ENCODE data around the gene IGSF1. TPM values are rescaled to one million over a fixed set of nuclear protein-coding genes. Genes with fewer than 3 reads are reported as not detected.
A peak's percentile ranks its signal among the peaks of the same experiment; 100 is the strongest.

IGSF1 gene, protein sequence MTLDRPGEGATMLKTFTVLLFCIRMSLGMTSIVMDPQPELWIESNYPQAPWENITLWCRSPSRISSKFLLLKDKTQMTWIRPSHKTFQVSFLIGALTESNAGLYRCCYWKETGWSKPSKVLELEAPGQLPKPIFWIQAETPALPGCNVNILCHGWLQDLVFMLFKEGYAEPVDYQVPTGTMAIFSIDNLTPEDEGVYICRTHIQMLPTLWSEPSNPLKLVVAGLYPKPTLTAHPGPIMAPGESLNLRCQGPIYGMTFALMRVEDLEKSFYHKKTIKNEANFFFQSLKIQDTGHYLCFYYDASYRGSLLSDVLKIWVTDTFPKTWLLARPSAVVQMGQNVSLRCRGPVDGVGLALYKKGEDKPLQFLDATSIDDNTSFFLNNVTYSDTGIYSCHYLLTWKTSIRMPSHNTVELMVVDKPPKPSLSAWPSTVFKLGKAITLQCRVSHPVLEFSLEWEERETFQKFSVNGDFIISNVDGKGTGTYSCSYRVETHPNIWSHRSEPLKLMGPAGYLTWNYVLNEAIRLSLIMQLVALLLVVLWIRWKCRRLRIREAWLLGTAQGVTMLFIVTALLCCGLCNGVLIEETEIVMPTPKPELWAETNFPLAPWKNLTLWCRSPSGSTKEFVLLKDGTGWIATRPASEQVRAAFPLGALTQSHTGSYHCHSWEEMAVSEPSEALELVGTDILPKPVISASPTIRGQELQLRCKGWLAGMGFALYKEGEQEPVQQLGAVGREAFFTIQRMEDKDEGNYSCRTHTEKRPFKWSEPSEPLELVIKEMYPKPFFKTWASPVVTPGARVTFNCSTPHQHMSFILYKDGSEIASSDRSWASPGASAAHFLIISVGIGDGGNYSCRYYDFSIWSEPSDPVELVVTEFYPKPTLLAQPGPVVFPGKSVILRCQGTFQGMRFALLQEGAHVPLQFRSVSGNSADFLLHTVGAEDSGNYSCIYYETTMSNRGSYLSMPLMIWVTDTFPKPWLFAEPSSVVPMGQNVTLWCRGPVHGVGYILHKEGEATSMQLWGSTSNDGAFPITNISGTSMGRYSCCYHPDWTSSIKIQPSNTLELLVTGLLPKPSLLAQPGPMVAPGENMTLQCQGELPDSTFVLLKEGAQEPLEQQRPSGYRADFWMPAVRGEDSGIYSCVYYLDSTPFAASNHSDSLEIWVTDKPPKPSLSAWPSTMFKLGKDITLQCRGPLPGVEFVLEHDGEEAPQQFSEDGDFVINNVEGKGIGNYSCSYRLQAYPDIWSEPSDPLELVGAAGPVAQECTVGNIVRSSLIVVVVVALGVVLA (N-terminal part only)
- 14.6 TPM for polyA plus RNA-seq (2013, experiment 1 of 2)
- polyA plus RNA-seq (2013, experiment 2 of 2): 14.6 TPM

GRCh38 chrX:131288738-131289511, at the start of gene IGSF1:
Gene IGSF1 (minus strand): TSS chrX:131289306. CDS start chrX:131286674, 2,632 bp downstream.
- Histone ChIP-seq H3K9ac (ENCODE audit: low read depth, low read length) (peak within 1 kb of the TSS; percentile 26; the same call in 1 of the 2 replicates), H3K4me3 (ENCODE audit: low read length) (peak within 1 kb of the TSS; percentile 64), H3K36me3 (ENCODE audit: insufficient read depth, low read length) (peaks cover 3% of the 10 kb centered on the region; the same call in 1 of the 2 replicates), H3K27ac (ENCODE audit: low read depth, low read length) (peak within 1 kb of the TSS; percentile 46; the same call in 1 of the 2 replicates), H3K9me3 (ENCODE audit: insufficient read depth, low read depth, low read length) (no peaks in the 10 kb centered on the region), H3K27me3 (ENCODE audit: insufficient read depth, low read length) (no peaks in the 10 kb centered on the region), H3K4me1 (ENCODE audit: insufficient read depth, low read length) (peaks cover 21% of the 10 kb centered on the region)
- WGBS: under 1% methylated on average over 31 of the region's 32 CpGs

DNA sequence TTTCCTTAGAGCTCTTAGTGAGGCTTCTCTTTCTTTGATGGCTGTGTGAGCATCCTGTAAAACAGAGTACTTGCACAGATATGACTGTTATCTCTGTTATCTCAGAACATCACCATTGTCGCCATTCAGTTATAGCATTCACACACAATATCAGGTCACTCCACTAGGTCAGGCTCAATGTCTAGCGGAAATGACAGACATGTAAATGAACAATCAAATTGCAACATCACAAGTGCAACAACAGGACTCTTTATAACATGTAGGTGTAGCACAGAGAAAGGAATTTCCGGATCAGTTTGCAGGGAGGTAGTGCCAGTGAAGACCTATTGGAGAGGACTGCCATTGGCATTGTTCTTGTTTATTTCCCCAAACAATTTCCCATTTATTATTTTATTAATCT, 43.2 kb upstream of the IGSF1 start:
- Histone ChIP-seq H3K4me3 (ENCODE audit: low read length) (no peak overlapping the region), H3K9ac (ENCODE audit: low read depth, low read length) (no peak overlapping the region), H3K36me3 (ENCODE audit: insufficient read depth, low read length) (no peaks in the 10 kb centered on the region)

GRCh38 chrX:131331152-131331551, 42.0 kb upstream of the IGSF1 start:
- H3K36me3 ChIP-seq (ENCODE audit: insufficient read depth, low read length): no peaks in the 10 kb centered on the region
- no peaks in the 10 kb centered on the region for H3K27me3 ChIP-seq (ENCODE audit: insufficient read depth, low read length)
- no peak overlapping the region for H3K27ac ChIP-seq (ENCODE audit: low read depth, low read length)
- H3K9me3 ChIP-seq (ENCODE audit: insufficient read depth, low read depth, low read length): no peaks in the 10 kb centered on the region
- no peak overlapping the region for H3K4me3 ChIP-seq (ENCODE audit: low read length)
- H3K9ac ChIP-seq (ENCODE audit: low read depth, low read length): no peak overlapping the region
- 85% methylated on average over 6 of the region's 6 CpGs for WGBS
- H3K4me1 ChIP-seq (ENCODE audit: insufficient read depth, low read length): no peaks in the 10 kb centered on the region

More for the DNA sequence above, 43.2 kb upstream of the IGSF1 start:
- H3K4me1 ChIP-seq (ENCODE audit: insufficient read depth, low read length): no peaks in the 10 kb centered on the region
- H3K9me3 ChIP-seq (ENCODE audit: insufficient read depth, low read depth, low read length): no peaks in the 10 kb centered on the region
- WGBS: 86% methylated on average over 3 of the region's 3 CpGs
- H3K27ac ChIP-seq (ENCODE audit: low read depth, low read length): no peak overlapping the region
- no peaks in the 10 kb centered on the region for H3K27me3 ChIP-seq (ENCODE audit: insufficient read depth, low read length)

- Histone ChIP-seq H3K9ac (ENCODE audit: low read depth, low read length) (no peak overlapping the region), H3K36me3 (ENCODE audit: insufficient read depth, low read length) (no peaks in the 10 kb centered on the region), H3K4me1 (ENCODE audit: insufficient read depth, low read length) (no peaks in the 10 kb centered on the region), H3K27me3 (ENCODE audit: insufficient read depth, low read length) (no peaks in the 10 kb centered on the region), H3K27ac (ENCODE audit: low read depth, low read length) (no peak overlapping the region), H3K9me3 (ENCODE audit: insufficient read depth, low read depth, low read length) (no peaks in the 10 kb centered on the region), H3K4me3 (ENCODE audit: low read length) (no peak overlapping the region)
- WGBS: 95% methylated on average over 3 of the region's 3 CpGs
Observed at GRCh38 chrX:131330735-131331134, 41.6 kb upstream of the IGSF1 start.

- Histone ChIP-seq H3K4me1 (ENCODE audit: insufficient read depth, low read length) (no peaks in the 10 kb centered on the region), H3K9me3 (ENCODE audit: insufficient read depth, low read depth, low read length) (no peaks in the 10 kb centered on the region), H3K27ac (ENCODE audit: low read depth, low read length) (no peak overlapping the region), H3K36me3 (ENCODE audit: insufficient read depth, low read length) (no peaks in the 10 kb centered on the region), H3K4me3 (ENCODE audit: low read length) (no peak overlapping the region), H3K27me3 (ENCODE audit: insufficient read depth, low read length) (no peaks in the 10 kb centered on the region), H3K9ac (ENCODE audit: low read depth, low read length) (no peak overlapping the region)
- WGBS: 84% methylated on average over 3 of the region's 3 CpGs
Observed at GRCh38 chrX:131322651-131323050, 33.5 kb upstream of the IGSF1 start.

DNA sequence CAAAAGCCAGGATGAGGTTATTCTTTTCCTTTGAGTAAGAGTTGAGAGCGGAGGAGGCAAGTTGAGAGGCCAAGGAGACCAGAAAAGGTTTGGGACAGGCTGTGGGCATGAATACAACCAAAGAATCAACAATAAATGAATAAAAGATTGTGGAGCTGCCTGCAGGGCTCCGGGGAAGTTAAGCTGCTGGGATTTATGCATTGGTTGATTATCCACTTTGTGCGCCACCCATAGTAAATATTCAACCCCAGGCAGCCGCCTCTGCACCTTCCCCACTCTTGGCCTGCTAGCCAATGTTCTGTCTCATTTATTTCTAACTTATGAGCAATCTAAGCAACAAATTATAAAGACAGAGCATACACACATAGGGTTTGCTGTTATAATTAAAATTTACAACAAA, 28.2 kb upstream of the IGSF1 start:
- no peaks in the 10 kb centered on the region for H3K27me3 ChIP-seq (ENCODE audit: insufficient read depth, low read length)
- H3K36me3 ChIP-seq (ENCODE audit: insufficient read depth, low read length): no peaks in the 10 kb centered on the region
- 100% methylated on average over 4 of the region's 4 CpGs for WGBS
- H3K4me3 ChIP-seq (ENCODE audit: low read length): no peak overlapping the region
- H3K4me1 ChIP-seq (ENCODE audit: insufficient read depth, low read length): peaks cover 4% of the 10 kb centered on the region; the same call in 1 of the 2 replicates
- no peak overlapping the region for H3K9ac ChIP-seq (ENCODE audit: low read depth, low read length)
- no peak overlapping the region for H3K27ac ChIP-seq (ENCODE audit: low read depth, low read length)
- H3K9me3 ChIP-seq (ENCODE audit: insufficient read depth, low read depth, low read length): no peaks in the 10 kb centered on the region

DNA sequence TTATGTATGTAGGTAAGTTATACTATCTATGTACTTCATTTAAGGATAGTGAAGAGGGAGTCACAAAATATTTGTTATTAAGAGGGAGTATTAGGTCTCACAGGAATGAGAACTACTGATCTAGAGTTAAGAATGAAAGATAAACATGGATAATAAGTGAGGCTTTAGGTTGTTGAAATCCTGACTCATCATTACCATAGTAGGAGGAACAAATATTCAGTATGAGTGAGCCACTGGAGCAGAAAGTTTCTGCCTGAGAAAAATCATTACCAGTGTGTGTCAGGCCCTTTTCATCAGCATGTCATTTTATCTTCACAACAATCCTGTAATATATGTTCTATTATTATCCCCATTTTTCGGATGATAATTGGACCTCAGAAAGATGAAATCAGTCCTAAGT, 27.2 kb upstream of the IGSF1 start:
- peaks cover 4% of the 10 kb centered on the region; the same call in 1 of the 2 replicates for H3K4me1 ChIP-seq (ENCODE audit: insufficient read depth, low read length)
- no peak overlapping the region for H3K4me3 ChIP-seq (ENCODE audit: low read length)
- no peaks in the 10 kb centered on the region for H3K9me3 ChIP-seq (ENCODE audit: insufficient read depth, low read depth, low read length)
- no peaks in the 10 kb centered on the region for H3K27me3 ChIP-seq (ENCODE audit: insufficient read depth, low read length)
- 100% methylated on average over 1 of the region's 1 CpG for WGBS
- no peak overlapping the region for H3K9ac ChIP-seq (ENCODE audit: low read depth, low read length)
- H3K27ac ChIP-seq (ENCODE audit: low read depth, low read length): no peak overlapping the region
- no peaks in the 10 kb centered on the region for H3K36me3 ChIP-seq (ENCODE audit: insufficient read depth, low read length)

DNA sequence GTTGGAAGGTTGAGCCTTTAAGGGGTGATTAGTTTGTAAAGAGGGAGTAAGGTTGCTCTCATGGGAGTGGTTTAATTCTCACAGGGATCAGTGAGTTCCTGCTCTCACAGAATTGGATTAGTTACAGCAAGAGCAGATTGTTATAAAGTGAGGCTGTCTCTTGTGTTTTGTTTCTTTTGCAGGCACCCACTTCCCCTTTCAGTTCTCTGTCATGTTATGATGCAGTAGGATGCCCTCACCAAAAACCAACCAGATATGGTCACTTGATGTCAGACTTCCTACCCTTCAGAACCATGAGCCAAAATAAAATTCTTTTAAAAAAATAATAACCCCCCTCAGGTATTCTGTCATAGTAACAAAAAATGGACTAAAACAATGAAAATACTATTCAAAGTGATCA, 19.9 kb upstream of the IGSF1 start:
- no peaks in the 10 kb centered on the region for H3K36me3 ChIP-seq (ENCODE audit: insufficient read depth, low read length)
- H3K27me3 ChIP-seq (ENCODE audit: insufficient read depth, low read length): no peaks in the 10 kb centered on the region
- H3K4me3 ChIP-seq (ENCODE audit: low read length): no peak overlapping the region
- H3K27ac ChIP-seq (ENCODE audit: low read depth, low read length): no peak overlapping the region
- peaks cover 13% of the 10 kb centered on the region for H3K4me1 ChIP-seq (ENCODE audit: insufficient read depth, low read length)
- no peak overlapping the region for H3K9ac ChIP-seq (ENCODE audit: low read depth, low read length)
- H3K9me3 ChIP-seq (ENCODE audit: insufficient read depth, low read depth, low read length): no peaks in the 10 kb centered on the region

DNA sequence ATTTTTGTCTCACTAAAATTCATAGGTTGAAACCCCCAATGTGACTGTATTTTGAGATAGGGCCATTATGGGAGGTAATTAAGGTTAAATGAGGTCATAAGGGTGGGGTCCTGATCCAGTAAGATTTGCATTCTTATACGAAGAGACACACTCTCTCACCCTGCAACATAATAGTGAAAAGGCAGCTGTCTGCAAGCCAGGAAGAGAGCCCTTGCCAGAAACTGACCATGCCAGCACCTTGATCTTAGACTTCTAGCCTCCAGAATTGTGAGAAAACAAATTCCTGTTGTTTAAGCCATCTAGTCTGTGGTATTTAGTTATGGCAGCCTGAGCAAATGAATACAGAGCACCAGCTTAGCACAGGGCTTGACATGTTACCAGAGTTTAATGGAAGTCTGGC, 17.5 kb upstream of the IGSF1 start:
- Histone ChIP-seq H3K9me3 (ENCODE audit: insufficient read depth, low read depth, low read length) (no peaks in the 10 kb centered on the region), H3K9ac (ENCODE audit: low read depth, low read length) (no peak overlapping the region), H3K27me3 (ENCODE audit: insufficient read depth, low read length) (no peaks in the 10 kb centered on the region), H3K4me1 (ENCODE audit: insufficient read depth, low read length) (peaks cover 21% of the 10 kb centered on the region), H3K4me3 (ENCODE audit: low read length) (no peak overlapping the region), H3K27ac (ENCODE audit: low read depth, low read length) (peak overlapping the region; percentile 49; the same call in 1 of the 2 replicates), H3K36me3 (ENCODE audit: insufficient read depth, low read length) (no peaks in the 10 kb centered on the region)
- WGBS: 20% methylated on average over 1 of the region's 1 CpG

- Histone ChIP-seq H3K9ac (ENCODE audit: low read depth, low read length) (no peak overlapping the region), H3K9me3 (ENCODE audit: insufficient read depth, low read depth, low read length) (no peaks in the 10 kb centered on the region), H3K4me1 (ENCODE audit: insufficient read depth, low read length) (peaks cover 24% of the 10 kb centered on the region), H3K36me3 (ENCODE audit: insufficient read depth, low read length) (no peaks in the 10 kb centered on the region), H3K4me3 (ENCODE audit: low read length) (no peak overlapping the region), H3K27ac (ENCODE audit: low read depth, low read length) (peak overlapping the region; percentile 49; the same call in 1 of the 2 replicates), H3K27me3 (ENCODE audit: insufficient read depth, low read length) (no peaks in the 10 kb centered on the region)
- 62% methylated on average over 2 of the region's 2 CpGs for WGBS
Observed at GRCh38 chrX:131305926-131306325, 16.8 kb upstream of the IGSF1 start.

All from HUES64 (cell line).